Sciatic nerve (tissue), 1 donor: ENCODE measurements around the gene ODAD3. TPM values are rescaled to one million over a fixed set of nuclear protein-coding genes. Genes with fewer than 3 reads are reported as not detected.

Experiments used
- total RNA-seq: library from RNA; stranded (reverse); fragmentation: NEBNext Ultra II Directional; extraction: Animal tissue kit (Norgen Biotek cat#: 25700); gene quantifications from one replicate; pipeline ENCODE4 v1.2.1, GENCODE V29; 2021
- donor health status: DM: no; HTN: no; CAD: no.

ODAD3 gene
- total RNA-seq, 1 donor from 2014 or later = 0.31 TPM

Other genes starting within 250 kb of the ODAD3 start
- 296 TPM for gene KANK2, start 237.6 kb downstream of the ODAD3 start, total RNA-seq
- gene ANGPTL8, start 195.5 kb downstream of the ODAD3 start, total RNA-seq = 15.5 TPM
- 131 TPM for gene DOCK6, start 172.6 kb downstream of the ODAD3 start, total RNA-seq
- not detected for gene TSPAN16, start 139.0 kb downstream of the ODAD3 start, total RNA-seq
- 25.1 TPM for gene RAB3D, start 95.5 kb downstream of the ODAD3 start, total RNA-seq
- 58.0 TPM for gene TMEM205, start 88.9 kb downstream of the ODAD3 start, total RNA-seq
- gene CCDC159, start 88.6 kb downstream of the ODAD3 start, total RNA-seq = 42.7 TPM
- 27.5 TPM for gene PLPPR2, start 79.7 kb downstream of the ODAD3 start, total RNA-seq
- gene SWSAP1, start 60.5 kb downstream of the ODAD3 start, total RNA-seq = 1.3 TPM
- gene EPOR, start 50.8 kb downstream of the ODAD3 start, total RNA-seq = 5.2 TPM
- gene RGL3, start 15.8 kb downstream of the ODAD3 start, total RNA-seq = 14.4 TPM
- gene PRKCSH, start 514 bp upstream of the ODAD3 start, total RNA-seq = 190 TPM
- gene ELAVL3, start 45.9 kb upstream of the ODAD3 start, total RNA-seq = 0.45 TPM
- 9.4 TPM for gene ZNF653, start 70.7 kb upstream of the ODAD3 start, total RNA-seq
- 25.8 TPM for gene ECSIT, start 94.0 kb upstream of the ODAD3 start, total RNA-seq
- gene CNN1, start 103.7 kb upstream of the ODAD3 start, total RNA-seq = 35.7 TPM
- gene ELOF1, start 124.1 kb upstream of the ODAD3 start, total RNA-seq = 33.7 TPM
- 19.7 TPM for gene ACP5, start 142.5 kb upstream of the ODAD3 start, total RNA-seq
- gene ZNF627, start 162.4 kb upstream of the ODAD3 start, total RNA-seq = 13.6 TPM